Gastrocnemius medialis (tissue), 4 donors: ENCODE measurements around the gene SLC66A1.

Experiments
- POLR2A ChIP-seq, 2 donors: fragments of 450-650 bp; IDR thresholded peaks; one replicate each; pipeline ENCODE4 v1.6.1; 2017; ENCODE audit warnings: antibody characterized with exemption in 2 of 2, mild to moderate bottlenecking in 2 of 2, moderate library complexity in 2 of 2
- TF ChIP-seq, protein P1 (sequence below), 5 experiments: fragments of 450-650 bp in 3 of 5; fragments of 200-600 bp in 2 of 5; sonication (generic) in 2 of 5; IDR thresholded peaks in 4 of 5; conservative IDR thresholded peaks in 1 of 5; 1 replicate in 4 of 5; 2 replicates in 1 of 5; pipeline ENCODE4 v1.5.1; 2016 to 2019; ENCODE audit warnings: antibody characterized with exemption in 5 of 5, mild to moderate bottlenecking in 3 of 5, moderate library complexity in 3 of 5

DNA sequence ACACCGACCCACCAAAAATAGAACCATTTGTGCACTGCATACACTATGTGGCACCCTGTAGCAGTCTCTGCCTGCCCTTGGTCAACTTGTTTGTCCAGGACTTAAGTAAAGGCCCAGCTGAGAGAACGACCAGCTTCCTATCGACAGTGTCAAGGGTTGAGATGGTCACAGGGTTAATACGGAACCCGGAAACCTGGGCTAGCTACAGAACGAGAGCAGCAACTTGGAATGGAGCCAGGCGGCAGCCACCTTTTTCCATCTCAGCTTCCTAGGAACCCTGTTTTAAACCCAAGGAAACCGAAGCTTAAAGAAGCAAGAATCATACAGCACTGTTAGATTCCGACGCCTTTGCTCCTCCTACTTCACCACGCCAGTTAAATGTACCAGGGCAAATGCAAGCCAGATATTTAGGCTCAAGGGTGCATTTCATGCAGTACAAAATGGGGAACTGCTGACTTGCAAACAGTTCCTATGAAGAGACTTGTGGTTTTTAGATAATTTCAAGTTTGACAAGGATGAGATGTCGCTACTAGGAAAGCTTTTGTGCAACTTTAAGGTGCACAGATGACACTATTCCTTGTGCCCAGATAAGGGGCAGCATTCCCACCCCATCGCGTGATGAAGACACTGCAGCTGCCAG, 35.5 kb downstream of the SLC66A1 start:
- TF ChIP-seq, protein P1, sequence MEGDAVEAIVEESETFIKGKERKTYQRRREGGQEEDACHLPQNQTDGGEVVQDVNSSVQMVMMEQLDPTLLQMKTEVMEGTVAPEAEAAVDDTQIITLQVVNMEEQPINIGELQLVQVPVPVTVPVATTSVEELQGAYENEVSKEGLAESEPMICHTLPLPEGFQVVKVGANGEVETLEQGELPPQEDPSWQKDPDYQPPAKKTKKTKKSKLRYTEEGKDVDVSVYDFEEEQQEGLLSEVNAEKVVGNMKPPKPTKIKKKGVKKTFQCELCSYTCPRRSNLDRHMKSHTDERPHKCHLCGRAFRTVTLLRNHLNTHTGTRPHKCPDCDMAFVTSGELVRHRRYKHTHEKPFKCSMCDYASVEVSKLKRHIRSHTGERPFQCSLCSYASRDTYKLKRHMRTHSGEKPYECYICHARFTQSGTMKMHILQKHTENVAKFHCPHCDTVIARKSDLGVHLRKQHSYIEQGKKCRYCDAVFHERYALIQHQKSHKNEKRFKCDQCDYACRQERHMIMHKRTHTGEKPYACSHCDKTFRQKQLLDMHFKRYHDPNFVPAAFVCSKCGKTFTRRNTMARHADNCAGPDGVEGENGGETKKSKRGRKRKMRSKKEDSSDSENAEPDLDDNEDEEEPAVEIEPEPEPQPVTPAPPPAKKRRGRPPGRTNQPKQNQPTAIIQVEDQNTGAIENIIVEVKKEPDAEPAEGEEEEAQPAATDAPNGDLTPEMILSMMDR (IDR thresholded peaks at IDR 0.05 in 4 of 5, conservative IDR thresholded peaks at IDR 0.05 in 1 of 5): no peak
- no peak for TF ChIP-seq POLR2A (IDR thresholded peaks at IDR 0.05)
